ENCODE measurements around the gene NUBP2.

Gene NUBP2

DNA sequence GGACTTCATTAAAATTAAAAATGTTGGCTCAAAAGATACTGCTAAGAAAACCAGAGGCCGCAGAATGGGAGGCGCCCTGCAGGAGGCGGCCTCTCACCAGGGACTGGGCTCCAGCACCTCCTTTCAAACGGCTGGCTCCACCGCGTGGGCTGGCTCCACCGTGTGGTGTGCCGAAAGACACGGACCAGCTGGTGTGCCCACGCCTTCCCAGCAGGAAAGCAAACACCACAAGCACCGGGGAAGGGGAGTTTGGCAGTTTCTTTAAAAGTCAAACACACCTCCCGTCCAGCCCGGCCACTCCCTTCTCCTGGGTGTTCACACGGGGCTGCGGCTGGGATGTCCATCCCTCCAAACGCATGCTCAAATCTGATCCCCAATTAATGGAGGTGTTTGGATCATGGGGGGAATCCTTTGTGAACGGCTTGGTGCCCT, 30.0 kb downstream of the NUBP2 start:
- peak; percentile 54 for DNase-seq

DNA sequence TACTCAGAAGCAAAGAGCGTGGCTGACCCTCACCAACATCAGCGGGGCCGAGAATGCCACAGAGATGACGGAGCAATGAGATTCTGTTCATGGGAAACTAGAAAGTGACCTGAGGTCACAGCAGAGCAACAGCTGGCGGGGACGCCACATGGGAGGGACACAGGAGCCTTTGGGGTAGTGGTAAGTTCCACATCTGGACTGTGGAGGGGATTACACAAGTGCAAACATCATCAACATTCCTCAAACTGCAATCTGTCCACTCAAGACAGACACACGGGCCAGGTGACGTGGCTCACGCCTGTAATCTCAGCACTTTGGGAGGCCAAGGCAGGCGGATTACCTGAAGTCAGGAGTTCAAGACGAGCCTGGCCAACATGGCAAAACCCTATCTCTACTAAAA, 32.7 kb downstream of the NUBP2 start:
- no peak for DNase-seq

DNA sequence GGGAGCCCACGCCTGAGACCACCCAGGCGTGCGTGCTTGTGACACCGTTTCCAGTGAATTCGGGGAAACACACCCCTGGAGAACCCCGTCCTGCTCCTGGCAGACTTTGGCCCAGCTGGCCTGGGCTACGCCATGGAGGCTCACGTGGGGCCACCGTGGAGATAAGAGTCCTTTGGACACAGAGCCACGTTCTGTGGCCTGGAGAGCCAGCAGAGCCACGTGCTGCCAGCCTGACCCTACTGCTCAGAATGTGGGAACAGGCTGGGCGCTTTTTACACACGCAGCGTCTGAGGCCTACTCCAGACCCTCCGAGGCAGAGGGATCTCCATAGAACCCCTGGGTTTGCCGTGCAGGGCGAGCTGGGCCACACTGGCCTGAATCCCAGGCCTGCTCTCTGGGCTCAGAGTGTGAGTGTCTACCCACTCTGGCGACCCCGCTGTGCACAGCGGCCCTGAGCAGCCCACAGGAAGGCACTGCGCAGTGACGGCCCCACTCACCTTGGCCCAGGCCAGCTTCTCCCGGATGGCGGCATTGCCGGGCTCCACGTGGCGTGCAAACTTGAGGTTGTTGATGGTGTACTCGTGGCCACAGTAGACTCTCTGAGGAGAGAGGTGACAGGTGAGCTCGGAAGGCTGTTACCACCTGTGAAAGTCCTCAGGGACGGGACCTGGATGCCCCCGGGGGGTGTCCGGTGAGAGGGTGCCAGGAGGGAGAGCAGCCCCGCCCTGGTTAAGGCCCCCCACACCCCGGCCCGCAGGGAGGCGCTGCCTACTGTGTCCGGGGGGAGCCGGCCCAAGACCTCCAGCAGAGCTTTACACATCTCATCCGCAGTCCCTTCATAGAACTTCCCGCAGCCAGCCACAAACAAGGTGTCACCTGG, 33.9 kb downstream of the NUBP2 start:
- DNase-seq, result no peak

DNA sequence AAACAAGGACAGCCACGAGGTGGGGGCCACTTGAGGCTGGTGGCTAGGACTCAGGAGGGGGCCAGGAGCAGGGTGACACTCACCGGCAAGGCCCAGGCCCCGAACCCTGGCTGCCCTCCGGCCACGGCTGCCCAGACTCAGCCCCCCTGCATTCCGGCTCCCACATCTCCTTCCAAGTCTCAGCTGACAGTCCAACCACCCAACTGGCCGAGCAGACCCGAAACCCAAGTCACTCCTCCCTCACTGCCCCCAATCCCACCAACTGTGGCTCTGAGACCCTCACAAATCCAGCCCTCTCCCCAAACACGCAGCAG, 34.5 kb downstream of the NUBP2 start:
- no peak for DNase-seq

DNA sequence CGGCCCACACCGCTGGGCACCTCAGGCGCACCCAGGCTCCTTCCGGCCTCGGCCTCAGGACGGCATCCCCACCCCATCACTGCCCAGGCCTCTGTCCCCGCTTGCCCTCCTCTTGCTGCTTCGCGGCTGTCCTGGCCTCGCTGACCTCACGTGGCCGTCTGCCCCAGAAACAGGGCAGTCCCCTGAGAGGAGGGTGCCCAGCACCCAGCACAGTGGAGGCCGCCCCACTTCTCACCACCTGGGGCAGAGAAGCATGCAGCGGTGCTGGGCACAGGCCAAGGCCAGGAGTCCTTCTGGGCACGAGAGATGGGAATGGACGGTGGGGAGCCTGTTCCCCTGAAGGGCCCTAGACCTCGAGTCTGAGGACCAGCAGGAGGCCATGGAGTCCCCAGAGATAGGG, 35.0 kb downstream of the NUBP2 start:
- no peak for DNase-seq

DNA sequence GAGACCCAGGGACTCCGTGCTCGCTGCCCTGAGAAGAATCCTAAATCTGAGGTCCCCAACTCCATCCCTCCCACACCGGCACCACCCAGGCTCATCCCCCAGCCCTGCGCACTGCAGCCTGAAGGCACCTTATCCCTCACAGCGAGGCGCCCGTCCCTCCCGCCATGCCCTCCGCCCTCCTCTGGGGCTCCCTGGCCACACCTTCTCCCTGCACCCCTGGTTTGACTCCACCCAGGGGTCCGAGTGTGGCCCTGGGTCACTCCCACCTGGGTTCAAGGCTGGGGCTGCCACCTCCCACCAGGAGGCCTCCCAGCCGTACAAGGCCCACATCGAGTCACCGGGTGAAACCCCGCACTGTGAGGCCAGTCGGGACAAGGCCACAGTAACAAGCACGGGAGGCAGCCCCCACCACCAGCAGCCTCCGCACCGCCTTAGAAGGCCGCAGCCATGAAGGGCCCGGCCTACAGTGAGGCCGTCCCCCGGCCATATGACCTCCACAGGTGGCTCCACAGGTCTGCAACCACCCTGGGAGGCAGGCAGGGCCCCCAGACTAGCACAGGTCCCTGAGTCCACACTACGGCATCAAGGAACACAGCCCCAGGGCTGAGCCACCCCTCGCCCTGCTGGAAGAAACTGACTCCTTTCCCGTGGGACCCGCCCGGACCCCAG, 35.6 kb downstream of the NUBP2 start:
- DNase-seq, result no peak

DNA sequence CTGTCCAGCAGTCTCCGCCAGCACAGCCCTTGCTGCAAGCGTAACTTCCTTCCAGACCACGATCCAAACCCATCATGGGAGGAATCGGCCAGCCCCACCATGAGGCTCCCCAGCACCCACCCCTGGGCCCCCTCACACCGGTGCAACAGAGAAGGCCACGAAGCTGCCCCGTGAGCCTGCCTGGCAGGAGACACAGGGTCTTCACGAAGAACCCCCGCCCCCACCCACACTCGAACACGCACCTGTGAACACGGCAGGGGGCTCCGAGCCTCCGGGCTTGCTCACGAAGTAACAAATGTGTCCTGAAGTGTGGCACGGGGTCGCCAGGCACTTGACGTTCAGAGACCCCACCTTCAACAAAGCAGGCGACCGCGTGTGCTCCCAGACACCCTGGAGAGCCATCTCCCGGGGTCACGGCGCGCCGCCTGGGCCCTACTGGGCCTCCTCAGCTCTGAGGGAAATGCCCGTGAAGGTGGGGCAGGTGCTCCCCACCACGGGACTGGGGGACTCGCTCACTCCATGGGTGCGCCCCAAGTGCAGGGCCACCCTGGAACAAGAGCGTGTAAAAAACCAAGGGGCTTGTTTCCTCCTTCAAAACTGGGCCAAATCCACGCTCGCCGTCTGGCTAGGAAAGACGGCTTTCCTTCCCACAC, 36.2 kb downstream of the NUBP2 start:
- DNase-seq, result no peak

DNA sequence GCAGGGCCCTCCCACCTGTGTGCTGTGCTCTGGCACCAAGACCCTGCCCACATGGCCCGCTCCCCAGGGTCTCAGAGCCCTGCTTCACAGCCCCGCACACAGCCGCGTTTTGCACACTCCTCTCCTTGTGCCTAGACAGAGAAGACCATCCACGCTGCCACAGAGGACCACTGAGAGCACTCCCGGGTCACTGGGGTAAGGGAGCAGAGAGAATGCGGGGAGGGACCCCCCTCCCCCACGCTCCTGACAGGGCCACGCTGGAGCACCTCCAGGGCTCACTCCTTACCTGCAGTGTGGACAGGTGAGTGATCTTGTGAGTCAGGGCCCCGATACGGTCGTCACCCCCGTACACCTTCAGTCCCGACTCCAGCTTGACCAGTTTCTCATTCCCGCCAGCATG, 36.9 kb downstream of the NUBP2 start:
- DNase-seq, result no peak

DNA sequence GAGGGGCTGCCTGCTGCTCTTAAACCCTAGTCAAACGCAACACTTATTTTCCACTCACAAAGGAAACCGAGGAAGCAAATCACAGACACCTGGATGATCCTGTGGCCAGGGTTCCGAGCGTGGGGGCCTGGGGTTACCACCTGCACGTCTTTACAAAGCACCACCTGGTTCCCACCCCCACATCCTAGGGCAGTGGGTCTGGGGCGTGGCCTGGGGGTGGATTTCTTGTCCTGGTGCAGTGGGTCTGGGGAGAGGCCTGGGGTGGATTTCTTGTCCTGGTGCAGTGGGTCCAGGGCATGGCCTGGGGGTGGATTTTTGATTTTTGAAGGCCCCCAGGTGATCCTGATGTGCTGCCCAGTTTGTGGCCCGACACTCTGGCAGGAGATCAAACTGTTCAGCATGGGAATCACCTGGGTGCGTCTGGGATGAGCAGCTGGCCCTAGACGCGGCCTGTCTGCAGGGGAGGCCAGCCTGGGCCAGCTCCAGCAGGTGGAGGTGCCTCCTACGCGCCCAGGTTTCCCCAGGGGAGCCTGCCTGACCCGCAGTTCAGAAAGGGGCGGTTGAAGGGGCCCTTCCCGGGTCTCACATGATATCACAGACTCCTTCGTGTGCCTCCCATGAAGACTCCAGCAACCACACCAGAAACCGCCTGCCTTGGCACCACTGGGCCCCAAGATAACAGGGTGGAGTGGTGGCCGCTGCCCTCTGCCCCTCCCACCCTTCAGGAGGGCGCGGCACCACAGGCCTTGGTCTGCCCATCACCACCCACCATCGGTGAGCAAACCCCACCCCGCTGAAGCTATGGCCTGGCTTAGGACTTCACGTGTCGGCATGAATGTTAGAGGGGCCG, 37.6 kb downstream of the NUBP2 start:
- no peak for DNase-seq

DNA sequence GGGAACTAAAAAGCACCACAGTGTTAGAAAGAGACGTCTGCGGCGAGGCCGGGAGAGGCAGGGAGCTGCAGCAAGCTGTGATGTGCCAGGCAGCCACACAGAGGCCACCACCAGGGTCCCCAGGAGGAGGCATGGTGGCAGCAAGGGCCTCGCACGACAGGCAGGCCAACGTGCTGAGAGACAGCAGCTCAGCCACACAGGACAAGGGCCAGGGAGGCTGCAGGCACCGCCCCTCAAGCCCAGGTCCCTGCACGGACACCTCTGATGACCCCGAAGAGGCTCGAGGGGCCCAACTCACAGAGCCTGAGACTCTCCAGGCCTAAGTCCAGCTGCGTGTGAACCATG, 38.2 kb downstream of the NUBP2 start:
- no peak for DNase-seq

DNA sequence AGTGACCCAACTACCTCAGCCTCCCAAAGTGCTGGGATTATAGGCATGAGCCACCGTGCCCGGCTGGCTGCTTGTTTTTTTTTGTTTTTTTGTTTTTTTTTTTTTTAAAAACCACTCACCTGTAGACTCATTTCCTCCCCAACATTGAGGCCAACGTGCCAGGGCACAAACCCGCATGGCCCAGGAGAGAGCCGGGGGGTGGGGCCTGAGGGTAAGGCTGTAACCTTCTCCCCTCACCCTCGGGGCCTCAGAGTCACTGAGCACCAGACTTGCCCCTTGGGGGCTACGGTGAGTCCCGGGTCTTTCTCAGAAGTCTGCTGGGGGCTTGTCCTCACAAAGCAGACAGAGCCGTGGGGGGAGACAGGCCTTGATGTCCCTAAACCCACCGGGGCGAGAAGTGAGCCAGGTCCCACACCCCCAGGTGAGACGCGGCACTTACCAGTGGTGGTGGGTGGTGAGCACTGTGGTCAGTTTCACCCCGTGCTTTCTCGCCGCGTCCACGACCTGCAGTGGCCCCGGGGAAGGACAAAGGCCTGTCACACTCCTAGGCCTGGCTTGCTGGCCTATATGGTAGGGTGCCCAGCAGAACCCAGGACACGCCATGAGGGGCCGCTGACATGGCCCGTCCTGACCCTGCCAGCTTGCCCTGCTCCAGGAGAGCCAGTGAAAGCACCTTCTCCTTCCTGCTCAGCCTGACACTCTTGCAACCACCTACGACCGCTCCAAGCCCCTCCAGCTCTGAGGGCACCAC, 39.3 kb downstream of the NUBP2 start:
- no peak for DNase-seq

DNA sequence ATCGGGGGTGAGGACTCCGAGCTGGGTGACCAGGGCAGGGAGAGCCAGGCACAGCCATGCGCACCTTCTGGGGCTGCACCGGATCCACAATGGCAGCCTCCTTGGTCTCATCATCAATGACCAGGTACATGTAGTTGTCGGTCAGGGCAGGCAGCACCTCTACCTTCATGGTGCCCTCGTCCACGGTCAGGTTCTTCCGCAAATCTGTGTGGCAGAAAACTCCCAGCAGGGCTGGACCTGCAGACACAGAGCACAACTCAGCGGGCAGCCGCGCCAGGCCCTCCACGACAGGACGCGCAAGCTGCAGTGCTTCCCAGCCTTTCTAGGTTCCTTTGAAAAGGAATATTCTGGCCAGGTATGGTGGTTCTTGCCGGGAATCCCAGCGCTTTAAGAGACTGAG, 40.0 kb downstream of the NUBP2 start:
- DNase-seq, result no peak

DNA sequence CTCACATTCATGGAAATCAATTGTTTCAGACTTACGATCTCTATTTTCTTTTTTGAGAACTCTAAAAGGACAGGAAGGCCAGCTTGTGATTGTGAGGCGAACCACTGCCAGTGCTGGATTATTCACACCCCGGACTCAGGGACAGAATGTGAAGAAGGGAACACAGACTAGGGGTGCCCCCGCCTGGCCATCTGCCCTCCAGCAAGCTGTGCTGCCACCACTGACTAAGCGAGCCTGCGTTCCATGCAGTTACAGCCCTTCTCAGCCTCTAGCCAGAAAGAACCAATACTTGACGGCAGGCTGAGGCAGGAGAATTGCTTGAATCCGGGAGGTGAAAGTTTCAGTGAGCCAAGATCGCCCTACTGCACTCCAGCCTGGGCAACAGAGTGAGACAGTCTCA, 41.1 kb downstream of the NUBP2 start:
- no peak for DNase-seq

DNA sequence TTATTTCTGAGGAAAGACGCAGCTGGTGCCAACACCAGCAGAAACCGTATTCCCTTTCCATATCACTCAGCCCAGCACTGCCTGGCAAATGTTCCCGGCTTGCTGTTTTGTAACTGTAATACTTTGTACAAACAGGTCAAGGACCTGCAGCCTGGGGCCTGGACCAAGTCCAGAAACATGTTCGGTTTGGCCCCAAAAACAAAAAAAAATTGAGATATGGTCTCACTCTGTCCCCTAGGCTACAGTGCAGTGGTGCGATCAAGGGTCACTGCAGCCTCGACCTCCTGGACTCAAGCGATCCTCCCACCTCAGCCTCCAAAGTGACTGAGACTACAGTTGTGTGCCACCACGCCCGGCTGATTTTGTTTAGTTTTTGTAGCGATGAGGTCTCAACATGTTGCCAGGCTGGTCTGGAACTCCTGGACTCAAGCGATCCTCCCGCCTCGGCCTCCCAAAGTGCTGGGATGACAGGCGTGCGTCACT, 42.7 kb downstream of the NUBP2 start:
- no peak for DNase-seq

DNA sequence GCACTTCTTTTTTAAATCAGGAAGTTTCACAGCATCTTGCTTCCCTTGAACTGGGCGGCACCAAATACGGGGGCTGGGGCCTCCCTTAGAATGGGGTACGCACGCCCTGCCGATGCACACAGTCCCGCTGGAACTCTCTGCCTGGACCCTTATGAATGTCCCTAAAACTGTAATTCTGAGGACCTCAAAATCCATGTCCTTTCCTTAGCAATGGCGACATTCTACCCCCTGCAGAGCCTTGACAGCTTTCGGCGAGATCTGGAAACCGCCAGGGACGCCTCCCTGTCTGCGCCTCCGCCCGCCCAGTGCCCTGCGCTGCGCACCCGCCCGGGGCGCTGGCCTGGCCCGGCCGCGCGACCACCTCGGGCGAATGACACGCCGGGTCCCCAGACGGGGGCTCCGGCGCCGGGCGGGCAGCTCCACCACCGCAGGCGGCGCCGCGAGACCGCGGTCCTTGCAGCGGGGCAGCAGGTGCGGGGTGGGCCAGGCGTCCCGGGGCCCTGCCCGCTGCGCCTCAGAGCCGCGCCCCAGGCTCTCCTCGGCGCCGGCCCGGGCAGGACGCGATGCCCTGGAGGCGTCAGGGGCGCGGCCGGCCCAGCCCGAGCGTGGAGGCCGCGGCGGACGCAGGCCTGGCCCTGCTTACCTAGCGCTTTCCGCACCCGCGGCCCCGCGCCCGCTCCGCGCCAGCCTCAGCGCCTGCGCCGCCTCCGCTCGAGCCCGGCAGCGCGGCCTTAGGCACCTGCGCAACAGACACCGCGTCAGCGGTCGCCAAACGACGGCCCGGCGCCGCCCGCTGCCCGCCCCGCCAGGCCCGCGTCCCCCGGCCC, 43.3 kb downstream of the NUBP2 start:
- DNase-seq, result peak; percentile 68

DNA sequence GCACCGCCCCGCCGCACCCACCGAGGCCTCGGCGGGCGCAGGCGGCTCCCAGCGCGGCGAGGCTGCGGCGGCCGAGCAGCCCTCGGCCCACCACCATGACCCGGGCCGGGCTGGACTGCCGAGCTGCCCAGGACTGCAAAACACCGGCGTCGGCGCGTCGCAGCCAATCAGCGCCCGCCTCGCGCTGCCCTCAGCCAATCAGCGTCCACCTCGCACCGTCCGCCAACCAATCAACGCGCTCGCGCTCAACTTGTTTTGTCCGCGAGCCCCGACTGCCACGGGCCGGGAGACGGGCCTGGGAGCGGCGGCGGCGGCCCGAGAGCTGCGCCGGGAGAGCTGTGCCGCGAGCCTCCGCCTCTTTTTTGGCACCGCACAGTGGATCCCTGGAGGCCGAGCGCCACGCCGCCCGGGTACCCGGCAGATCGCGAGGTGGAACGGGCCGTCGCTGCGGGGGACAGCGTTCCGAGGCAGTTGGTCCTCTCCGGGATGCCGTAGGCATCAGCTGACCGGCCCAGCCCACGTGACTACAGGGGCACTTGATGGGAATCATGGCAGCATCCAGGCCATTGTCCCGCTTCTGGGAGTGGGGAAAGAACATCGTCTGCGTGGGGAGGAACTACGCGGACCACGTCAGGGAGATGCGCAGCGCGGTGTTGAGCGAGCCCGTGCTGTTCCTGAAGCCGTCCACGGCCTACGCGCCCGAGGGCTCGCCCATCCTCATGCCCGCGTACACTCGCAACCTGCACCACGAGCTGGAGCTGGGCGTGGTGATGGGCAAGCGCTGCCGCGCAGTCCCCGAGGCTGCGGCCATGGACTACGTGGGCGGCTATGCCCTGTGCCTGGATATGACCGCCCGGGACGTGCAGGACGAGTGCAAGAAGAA, 44.2 kb downstream of the NUBP2 start, which contains the start of the genes FAHD1 and HAGH:
FAHD1 (plus strand) TSS at position 516 of the 883 bp plus-strand sequence; CDS start at position 549, 33 bp downstream.
HAGH (minus strand) TSS at position 135 of the 883 bp plus-strand sequence; CDS start at position 97, 38 bp downstream.
- DNase-seq, result peak; percentile 86

DNA sequence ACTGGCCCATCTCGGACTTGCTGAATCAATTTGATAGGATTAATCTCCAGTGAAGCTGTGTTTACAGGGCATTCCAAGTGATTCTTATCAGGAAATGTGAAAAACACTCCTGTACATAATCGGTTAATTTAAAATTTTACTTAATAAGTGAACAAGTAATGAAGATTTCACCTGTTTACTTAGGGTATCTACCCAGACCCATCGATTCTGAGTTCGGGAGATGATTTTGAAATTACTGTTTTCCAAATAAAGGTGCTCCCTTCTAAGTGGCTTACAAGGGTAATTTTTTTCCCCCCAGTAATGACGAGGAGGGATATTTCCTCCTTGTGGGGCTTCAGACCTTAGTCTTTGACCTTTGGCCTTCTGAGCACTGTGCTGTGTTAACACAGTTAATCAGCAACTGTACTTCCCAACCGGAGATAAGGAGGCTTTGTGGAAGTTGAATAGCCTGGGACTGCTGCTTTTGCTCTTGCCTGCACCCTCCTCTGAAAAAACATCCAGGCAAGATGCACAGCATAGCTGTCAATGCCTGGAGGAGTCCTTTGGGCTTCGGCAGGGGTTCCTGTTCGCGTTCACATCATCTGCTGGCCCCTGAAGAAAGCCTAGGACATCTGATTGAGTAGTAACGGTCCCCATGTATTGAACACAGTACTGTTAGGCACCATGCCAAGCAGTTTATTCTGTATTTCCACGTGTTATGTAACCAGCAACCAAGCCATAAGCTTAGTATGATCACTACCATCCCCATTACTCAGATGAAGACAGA, 46.1 kb downstream of the NUBP2 start:
- no peak for DNase-seq

DNA sequence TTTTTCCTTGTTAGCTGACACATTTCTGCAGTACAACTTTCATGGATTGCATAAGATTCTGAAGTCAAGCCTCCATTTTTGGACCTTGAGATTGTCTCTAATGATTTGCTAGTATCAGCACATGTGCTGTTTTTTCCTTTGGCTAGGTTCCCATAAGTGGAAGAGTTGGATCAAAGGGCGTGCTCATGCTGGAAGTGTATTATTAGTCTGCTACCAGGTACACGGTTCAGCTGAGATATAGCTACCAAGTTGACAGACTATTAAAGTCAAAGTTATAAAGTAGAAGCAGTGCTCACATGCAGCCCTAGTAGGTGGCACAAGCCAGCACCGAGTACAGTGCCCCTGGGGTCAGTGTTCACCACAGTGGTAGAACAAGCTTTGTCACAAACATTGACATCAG, 47.5 kb downstream of the NUBP2 start:
- DNase-seq, result no peak

All from activated CD8-positive, alpha-beta memory T cell treated with anti-CD3 and anti-CD28 coated beads, Interleukin-2, amount 50 U/mL, for 4 hours (primary cell).